Thoracic aorta (tissue), 2 donors: ENCODE results near the gene PCBP3. TPM values are rescaled to one million over a fixed set of nuclear protein-coding genes. Genes with fewer than 3 reads are reported as not detected.

Experiments
- ATAC-seq: fragments of 150-250 bp; one replicate; pipeline ENCODE4 v1.8.0; 2017; ENCODE audit warnings: low read depth; ENCODE audit not compliant: insufficient number of reproducible peaks, low FRiP score
- DNase-seq: peaks from one replicate; pipeline ENCODE4 v3.0.0-alpha.2; 2020; ENCODE audit warnings: low spot score
- H3K27ac ChIP-seq, 2 donors: fragments of 200-600 bp; sonication (generic); 1 replicate in 1 of 2; 2 replicates in 1 of 2; pipeline ENCODE4 v1.5.1; 2016; ENCODE audit warnings: mild to moderate bottlenecking in 2 of 2, moderate library complexity in 2 of 2
- H3K27me3 ChIP-seq: fragments of 200-600 bp; sonication (generic); replicated peaks from 2 replicates; pipeline ENCODE4 v1.6.0; 2016; ENCODE audit warnings: mild to moderate bottlenecking; ENCODE audit not compliant: insufficient read depth
- H3K36me3 ChIP-seq: fragments of 200-600 bp; sonication (generic); one replicate; pipeline ENCODE4 v1.5.1; 2016
- H3K4me1 ChIP-seq, 2 donors: fragments of 200-600 bp; sonication (generic); 1 replicate in 1 of 2; 2 replicates in 1 of 2; pipeline versions ENCODE4 v1.5.1 to v1.6.0; 2016; ENCODE audit warnings: low read depth in 2 of 2, mild to moderate bottlenecking in 1 of 2; ENCODE audit not compliant: control insufficient read depth in 1 of 2
- H3K4me3 ChIP-seq: fragments of 200-600 bp; sonication (generic); 2 replicates; pipeline ENCODE4 v1.5.1; 2016; ENCODE audit warnings: mild to moderate bottlenecking
- H3K9me3 ChIP-seq: fragments of 200-600 bp; sonication (generic); 2 replicates; pipeline ENCODE4 v1.5.1; 2016
- CTCF ChIP-seq: fragments of 200-600 bp; sonication (generic); IDR thresholded peaks from one replicate; pipeline ENCODE4 v1.5.1; 2019; ENCODE audit warnings: antibody characterized with exemption
- total RNA-seq, 2 donors: library from RNA; depleted of rRNA; stranded (reverse); fragments of >200 nt; gene quantifications; one replicate each; pipeline versions ENCODE4 v1.1.0 to v1.2.3, GENCODE V29; 2016

The PCBP3 gene
- total RNA-seq, 2 donors from 2014 or later = 4.5 to 28.4 TPM

GRCh38 chr21:45763506-45763905 lies 120.0 kb downstream of the PCBP3 start:
- H3K4me3 ChIP-seq = no peak overlapping the region
- ATAC-seq (no peak), DNase-seq (no peak)
- H3K9me3 ChIP-seq = no peaks in the 10 kb centered on the region
- no peak for TF ChIP-seq CTCF
- no peak overlapping the region for H3K27ac ChIP-seq
- no peaks in the 10 kb centered on the region for H3K27me3 ChIP-seq
- H3K36me3 ChIP-seq = no peaks in the 10 kb centered on the region
- H3K4me1 ChIP-seq = peaks cover 0 to 7% of the 10 kb centered on the region in 2 donors

GRCh38 chr21:45764792-45765191 lies 121.3 kb downstream of the PCBP3 start:
- Histone ChIP-seq H3K27me3 (no peaks in the 10 kb centered on the region), H3K4me3 (no peak overlapping the region), H3K4me1 (peaks cover 0 to 7% of the 10 kb centered on the region in 2 donors), H3K27ac (no peak overlapping the region), H3K36me3 (no peaks in the 10 kb centered on the region), H3K9me3 (no peaks in the 10 kb centered on the region)
- no peak for TF ChIP-seq CTCF
- ATAC-seq = no peak
- DNase-seq = no peak

GRCh38 chr21:45765375-45765774 lies 121.8 kb downstream of the PCBP3 start:
- TF ChIP-seq CTCF = no peak
- H3K27me3 ChIP-seq = no peaks in the 10 kb centered on the region
- no peaks in the 10 kb centered on the region for H3K36me3 ChIP-seq
- no peak for ATAC-seq
- DNase-seq = no peak
- no peaks in the 10 kb centered on the region for H3K9me3 ChIP-seq
- H3K4me1 ChIP-seq = peaks cover 0 to 7% of the 10 kb centered on the region in 2 donors
- no peak overlapping the region for H3K27ac ChIP-seq
- H3K4me3 ChIP-seq = no peak overlapping the region

- Histone ChIP-seq H3K27ac (no peak overlapping the region), H3K27me3 (no peaks in the 10 kb centered on the region), H3K9me3 (no peaks in the 10 kb centered on the region), H3K4me3 (no peak overlapping the region), H3K4me1 (peaks cover 0 to 7% of the 10 kb centered on the region in 2 donors), H3K36me3 (no peaks in the 10 kb centered on the region)
- DNase-seq = no peak
- no peak for TF ChIP-seq CTCF
- no peak for ATAC-seq
These were observed 122.5 kb downstream of the PCBP3 start for GRCh38 chr21:45766055-45766454.

GRCh38 chr21:45766501-45766900 lies 123.0 kb downstream of the PCBP3 start:
- no peak for TF ChIP-seq CTCF
- Histone ChIP-seq H3K4me3 (no peak overlapping the region), H3K4me1 (peaks cover 0 to 7% of the 10 kb centered on the region in 2 donors), H3K27me3 (no peaks in the 10 kb centered on the region), H3K36me3 (no peaks in the 10 kb centered on the region), H3K27ac (no peak overlapping the region), H3K9me3 (no peaks in the 10 kb centered on the region)
- ATAC-seq (no peak), DNase-seq (no peak)
